WTC11 (cell line): ENCODE data around the gene GOSR1. TPM values are rescaled to one million over a fixed set of nuclear protein-coding genes. Genes with fewer than 3 reads are reported as not detected.
"Not testable (repeated sequence)": the region's sequence is repeated elsewhere in the genome, so short reads cannot be mapped to it uniquely, and the experiment has no call there.

ENCODE experiments used
- ATAC-seq: fragments of 200-7000 bp; cut with Tn5 transposase; 2 replicates; pipeline ENCODE4 v1.10.0; 2021; ENCODE audit warnings: mild to moderate bottlenecking, moderate library complexity
- CTCF ChIA-PET: fragments of 300-600 bp; sonication (Branson Sonifier 250); formaldehyde crosslinking; loops from one replicate; lab custom pipeline; 2021; ENCODE audit warnings: antibody characterized with exemption; lab: Charles Lee
- POLR2A ChIA-PET: fragments of 350-600 bp; sonication (Branson Sonifier 250); formaldehyde crosslinking; loops from one replicate; lab custom pipeline; 2021; ENCODE audit warnings: antibody characterized with exemption; lab: Charles Lee
- DNase-seq: peaks from one replicate; pipeline ENCODE4 v3.0.0; 2021; ENCODE audit warnings: low spot score
- H3K27ac Mint-ChIP-seq: 2 replicates; pipeline ENCODE4 v1.8.0; 2021; ENCODE audit warnings: mixed read lengths
- H3K27me3 Mint-ChIP-seq: 2 replicates; pipeline ENCODE4 v1.8.0; 2021; ENCODE audit warnings: low read depth, mild to moderate bottlenecking, moderate library complexity, mixed read lengths
- H3K36me3 Mint-ChIP-seq: 2 replicates; pipeline ENCODE4 v1.8.0; 2021; ENCODE audit warnings: mixed read lengths
- H3K4me1 Mint-ChIP-seq: 2 replicates; pipeline ENCODE4 v1.8.0; 2022; ENCODE audit warnings: mixed read lengths
- H3K4me3 Mint-ChIP-seq: 2 replicates; pipeline ENCODE4 v1.8.0; 2021; ENCODE audit warnings: mild to moderate bottlenecking, moderate library complexity, mixed read lengths
- H3K9me3 Mint-ChIP-seq: 2 replicates; pipeline ENCODE4 v1.8.0; 2021; ENCODE audit warnings: mixed read lengths
- FOXP1 ChIP-seq: sonication (generic); formaldehyde crosslinking; IDR thresholded peaks from 2 replicates; pipeline ENCODE4 v1.8.0; 2022; ENCODE audit warnings: missing genetic modification reagents, mild to moderate bottlenecking, moderate library complexity, borderline replicate concordance
- MXD4 ChIP-seq: fragments of 250-450 bp; sonication (Bioruptor Pico); IDR thresholded peaks from 2 replicates; pipeline ENCODE4 v1.8.0; 2021; ENCODE audit warnings: mild to moderate bottlenecking, moderate library complexity, borderline replicate concordance
- OVOL2 ChIP-seq: fragments of 250-450 bp; sonication (Bioruptor Pico); IDR thresholded peaks from 2 replicates; pipeline ENCODE4 v1.9.0; 2021; ENCODE audit warnings: mild to moderate bottlenecking, borderline replicate concordance
- SMAD3 ChIP-seq: sonication (generic); formaldehyde crosslinking; IDR thresholded peaks from 2 replicates; pipeline ENCODE4 v1.8.0; 2022; ENCODE audit warnings: missing genetic modification reagents, mild to moderate bottlenecking, borderline replicate concordance
- TEAD4 ChIP-seq: sonication (generic); formaldehyde crosslinking; IDR thresholded peaks from 2 replicates; pipeline ENCODE4 v1.8.0; 2022; ENCODE audit warnings: mild to moderate bottlenecking, missing genetic modification reagents
- ZNF121 ChIP-seq: sonication (generic); formaldehyde crosslinking; IDR thresholded peaks from 2 replicates; pipeline ENCODE4 v1.8.0; 2023; ENCODE audit warnings: missing genetic modification reagents
- ZNF671 ChIP-seq: fragments of 250-450 bp; sonication (Bioruptor Pico); IDR thresholded peaks from 2 replicates; pipeline ENCODE4 v1.8.0; 2021; ENCODE audit warnings: mild to moderate bottlenecking
- total RNA-seq: library from RNA; stranded (reverse); gene quantifications from 3 replicates; pipeline ENCODE4 v1.2.3, GENCODE V29; 2021
- TF ChIP-seq, protein P1 (sequence below): fragments of 250-450 bp; sonication (Bioruptor Pico); conservative IDR thresholded peaks from 2 replicates; pipeline ENCODE4 v1.9.0; 2021; ENCODE audit warnings: mild to moderate bottlenecking
- TF ChIP-seq, protein P2 (sequence below): fragments of 250-450 bp; sonication (Bioruptor Pico); IDR thresholded peaks from 2 replicates; pipeline ENCODE4 v2.1.2; 2022; ENCODE audit warnings: mild to moderate bottlenecking, moderate library complexity
- TF ChIP-seq, protein P3 (sequence below): fragments of 250-450 bp; sonication (Bioruptor Pico); IDR thresholded peaks from 2 replicates; pipeline ENCODE4 v1.9.0; 2021; ENCODE audit warnings: moderate library complexity, mild to moderate bottlenecking, inconsistent platforms, borderline replicate concordance
- TF ChIP-seq, protein P4 (sequence below): sonication (generic); formaldehyde crosslinking; conservative IDR thresholded peaks from 2 replicates; pipeline ENCODE4 v1.8.1; 2023; ENCODE audit warnings: mild to moderate bottlenecking, low read depth, missing genetic modification reagents, moderate library complexity
- TF ChIP-seq, protein P5 (sequence below): sonication (generic); formaldehyde crosslinking; IDR thresholded peaks from 2 replicates; pipeline ENCODE4 v1.8.1; 2023; ENCODE audit warnings: mild to moderate bottlenecking, missing genetic modification reagents
- TF ChIP-seq, protein P6 (sequence below): fragments of 200-600 bp; IDR thresholded peaks from 2 replicates; pipeline ENCODE4 v1.8.0; 2022; ENCODE audit warnings: antibody characterized with exemption

The GOSR1 gene
- total RNA-seq, 1 experiment from 2014 or later = 37.4 TPM

DNA sequence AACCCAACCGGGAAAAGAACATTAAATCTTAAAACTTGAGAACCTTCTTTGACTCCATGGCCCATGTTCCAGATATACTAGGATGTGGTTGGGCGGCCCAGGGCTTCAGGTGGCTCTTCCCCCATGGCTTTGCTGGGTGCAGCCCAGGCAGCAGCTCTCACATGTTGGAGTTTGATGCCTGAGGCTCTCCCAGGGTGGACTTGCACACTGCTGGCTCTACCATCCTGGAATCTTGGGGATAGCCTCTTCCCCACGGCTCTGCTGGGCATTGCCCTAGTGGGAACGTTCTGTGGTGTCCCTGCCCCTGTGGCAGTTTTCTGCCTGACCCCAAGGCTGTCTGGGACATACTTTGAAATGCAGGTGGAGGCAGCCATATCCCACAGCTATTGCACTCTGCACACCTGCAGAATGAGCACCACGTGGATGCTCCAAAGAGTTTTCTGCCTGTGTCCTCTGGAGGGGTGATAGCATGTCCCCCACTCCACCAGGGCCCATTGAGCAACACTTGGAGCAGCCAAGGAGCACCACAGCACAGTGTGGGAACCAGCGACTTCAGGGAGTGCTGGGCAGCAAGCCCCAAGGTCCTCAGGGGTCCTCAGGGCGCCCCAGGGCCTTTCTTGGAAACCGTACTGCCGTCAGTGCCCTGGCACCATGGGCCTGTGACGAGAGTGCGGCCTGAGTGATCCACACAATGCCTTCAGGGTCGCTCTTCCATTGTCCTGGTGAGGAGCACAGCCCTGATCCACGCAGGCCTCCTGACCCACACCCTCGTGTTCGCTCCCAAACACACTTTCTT, 70.8 kb downstream of the GOSR1 start:
- Mint-ChIP-seq H3K4me1 (peaks cover 7% of the 10 kb centered on the region), H3K27ac (no peak overlapping the region), H3K36me3 (no peaks in the 10 kb centered on the region), H3K9me3 (no peaks in the 10 kb centered on the region), H3K27me3 (no peaks in the 10 kb centered on the region), H3K4me3 (no peak overlapping the region)
- ATAC-seq (no peak), DNase-seq (no peak)
- 0 out of 2 replicates have a peak, but pooled peaks have one; percentile 24 for TF ChIP-seq FOXP1 (CRISPR knock-in tag)
- TF ChIP-seq, protein P1, sequence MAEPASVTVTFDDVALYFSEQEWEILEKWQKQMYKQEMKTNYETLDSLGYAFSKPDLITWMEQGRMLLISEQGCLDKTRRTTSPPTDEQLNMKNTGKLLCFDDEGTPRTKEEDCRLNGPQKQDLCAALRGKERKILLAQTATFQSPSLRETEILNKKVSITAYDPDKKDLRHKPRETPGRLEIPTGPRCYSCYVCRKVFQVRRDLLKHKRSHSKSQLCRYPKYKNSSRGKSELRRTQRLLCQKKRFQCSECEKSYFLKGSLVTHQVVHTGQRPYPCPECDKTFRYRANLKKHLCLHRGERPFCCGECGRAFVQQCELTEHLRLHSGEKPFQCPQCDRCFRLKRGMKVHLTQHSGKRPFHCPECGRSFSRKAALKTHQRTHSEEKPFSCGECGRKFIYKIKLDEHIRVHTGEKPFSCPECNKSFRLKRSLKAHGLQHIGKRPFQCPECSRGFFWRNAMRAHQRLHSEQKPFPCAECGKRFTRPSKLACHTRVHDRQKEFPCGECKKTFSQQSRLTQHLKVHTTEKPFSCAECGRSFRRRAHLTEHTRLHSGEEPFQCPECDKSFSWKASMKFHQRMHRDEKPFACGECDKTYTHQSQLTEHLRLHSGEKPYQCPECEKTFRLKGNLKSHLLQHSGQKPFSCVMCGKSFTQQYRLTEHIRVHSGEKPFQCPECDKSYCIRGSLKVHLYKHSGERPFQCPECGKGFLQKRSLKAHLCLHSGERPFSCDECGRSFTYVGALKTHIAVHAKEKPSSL (CRISPR knock-in tag) = no peak
- ChIA-PET POLR2A (no interaction called here), CTCF (interaction anchor here (0.7 kb wide), 1 partner anchor 26 kb away, joined by 3 read pairs; no protein-coding TSS in a partner anchor)

DNA sequence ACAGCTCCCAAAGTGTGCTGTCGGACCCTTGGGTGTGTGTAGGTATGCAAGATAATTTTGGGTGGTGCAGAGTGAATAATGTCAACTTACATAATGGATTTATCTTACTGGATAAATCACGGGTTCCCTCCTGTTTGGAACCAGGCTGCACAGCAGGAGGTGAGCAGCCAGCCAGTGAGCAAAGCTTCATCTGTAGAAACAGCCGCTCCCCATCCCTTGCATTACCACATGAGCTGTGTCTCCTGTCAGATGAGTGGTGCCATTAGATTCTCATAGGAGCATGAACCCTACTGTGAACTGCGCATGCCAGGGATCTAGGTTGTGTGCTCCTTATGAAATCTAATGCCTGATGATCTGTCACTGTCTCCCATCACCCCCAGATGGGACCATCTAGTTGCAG, 72.0 kb downstream of the GOSR1 start:
- H3K27ac Mint-ChIP-seq, H3K9me3 Mint-ChIP-seq, H3K4me1 Mint-ChIP-seq, H3K27me3 Mint-ChIP-seq, ATAC-seq, H3K4me3 Mint-ChIP-seq, H3K36me3 Mint-ChIP-seq, CTCF ChIA-PET, POLR2A ChIA-PET, DNase-seq: not testable (repeated sequence)

DNA sequence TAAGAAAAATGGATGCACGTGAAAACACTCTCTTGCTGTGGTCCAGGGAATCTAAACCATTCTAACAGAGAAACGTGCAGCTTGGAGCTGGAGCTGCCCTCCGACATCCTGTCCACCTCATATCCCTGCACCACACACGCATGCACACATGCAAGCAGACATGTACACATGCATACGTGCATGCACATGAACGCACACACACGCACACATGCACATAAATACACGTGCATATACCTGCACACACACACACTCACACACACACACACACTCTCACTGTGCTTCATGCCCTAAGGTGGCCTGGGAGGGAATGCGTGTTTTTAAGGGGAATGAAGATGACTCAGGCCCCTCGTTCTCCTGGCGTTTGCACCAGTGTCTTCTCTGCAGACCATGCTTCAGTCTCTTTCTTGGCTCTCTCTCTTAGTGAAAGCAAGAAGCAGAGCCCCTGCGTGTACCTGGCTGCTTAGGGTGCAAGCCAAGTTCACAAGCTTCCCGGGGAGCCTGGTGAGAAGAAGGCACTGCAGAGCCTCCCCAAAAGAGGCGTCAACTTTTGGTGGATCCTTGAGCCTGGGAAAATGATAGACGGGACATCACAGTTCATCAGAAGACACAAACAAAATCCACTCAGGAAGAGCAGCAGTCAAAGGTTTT, 72.8 kb downstream of the GOSR1 start:
- ATAC-seq = no peak
- TF ChIP-seq, protein P2, sequence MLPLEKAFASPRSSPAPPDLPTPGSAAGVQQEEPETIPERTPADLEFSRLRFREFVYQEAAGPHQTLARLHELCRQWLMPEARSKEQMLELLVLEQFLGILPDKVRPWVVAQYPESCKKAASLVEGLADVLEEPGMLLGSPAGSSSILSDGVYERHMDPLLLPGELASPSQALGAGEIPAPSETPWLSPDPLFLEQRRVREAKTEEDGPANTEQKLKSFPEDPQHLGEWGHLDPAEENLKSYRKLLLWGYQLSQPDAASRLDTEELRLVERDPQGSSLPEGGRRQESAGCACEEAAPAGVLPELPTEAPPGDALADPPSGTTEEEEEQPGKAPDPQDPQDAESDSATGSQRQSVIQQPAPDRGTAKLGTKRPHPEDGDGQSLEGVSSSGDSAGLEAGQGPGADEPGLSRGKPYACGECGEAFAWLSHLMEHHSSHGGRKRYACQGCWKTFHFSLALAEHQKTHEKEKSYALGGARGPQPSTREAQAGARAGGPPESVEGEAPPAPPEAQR = no peak
- TF ChIP-seq ZNF121 (CRISPR knock-in tag) (no peak), ZNF671 (no peak), TEAD4 (no peak), SMAD3 (no peak)
- TF ChIP-seq, protein P3, sequence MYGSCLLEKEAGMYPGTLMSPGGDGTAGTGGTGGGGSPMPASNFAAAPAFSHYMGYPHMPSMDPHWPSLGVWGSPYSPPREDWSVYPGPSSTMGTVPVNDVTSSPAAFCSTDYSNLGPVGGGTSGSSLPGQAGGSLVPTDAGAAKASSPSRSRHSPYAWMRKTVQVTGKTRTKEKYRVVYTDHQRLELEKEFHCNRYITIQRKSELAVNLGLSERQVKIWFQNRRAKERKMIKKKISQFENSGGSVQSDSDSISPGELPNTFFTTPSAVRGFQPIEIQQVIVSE (CRISPR knock-in tag) = no peak
- CTCF ChIA-PET = no interaction called here

DNA sequence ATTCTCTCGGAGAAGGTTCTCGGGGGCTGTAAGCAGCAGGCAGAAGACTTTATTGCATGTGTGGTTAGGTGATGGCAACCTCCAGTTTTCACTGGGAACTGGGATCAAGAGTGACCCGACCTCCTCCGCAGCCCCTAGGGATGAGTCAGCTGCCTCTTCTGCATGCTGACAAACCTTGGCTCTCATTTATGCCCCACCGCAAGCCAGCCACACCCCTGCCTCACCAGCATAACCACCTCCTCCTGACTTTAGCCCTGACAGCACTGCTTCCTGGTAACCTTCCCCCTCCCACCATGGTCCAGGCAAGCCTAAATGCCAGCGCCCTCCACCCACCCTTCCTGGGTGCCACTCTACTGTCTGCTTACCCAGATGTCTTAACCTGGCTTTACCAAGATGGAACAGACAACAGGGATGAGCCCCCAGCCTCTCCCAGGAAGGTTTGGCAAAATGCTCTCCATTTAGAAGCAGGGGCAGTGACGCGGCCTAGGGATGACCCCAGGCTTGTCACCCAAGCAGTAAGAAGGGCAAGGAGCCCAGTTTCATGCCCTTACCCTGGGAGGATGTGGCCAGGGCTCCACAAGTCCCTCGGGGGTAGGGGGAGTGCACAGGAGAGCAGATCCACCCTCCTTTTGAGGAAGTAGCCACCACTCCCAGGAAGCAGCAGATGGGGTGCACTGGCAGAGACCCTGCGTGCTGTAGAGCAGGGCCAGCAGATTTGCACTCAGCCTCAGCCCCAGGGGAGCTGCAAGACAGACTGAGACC, 73.5 kb downstream of the GOSR1 start:
- ATAC-seq = no peak
- DNase-seq = no peak
- ChIA-PET CTCF (no interaction called here), POLR2A (no interaction called here)
- no peaks in the 10 kb centered on the region for H3K9me3 Mint-ChIP-seq
- no peaks in the 10 kb centered on the region for H3K36me3 Mint-ChIP-seq
- no peaks in the 10 kb centered on the region for H3K27me3 Mint-ChIP-seq
- H3K4me1 Mint-ChIP-seq = peaks cover 7% of the 10 kb centered on the region
- no peak overlapping the region for H3K27ac Mint-ChIP-seq
- H3K4me3 Mint-ChIP-seq = no peak overlapping the region
- TF ChIP-seq, protein P3 (CRISPR knock-in tag) = no peak
- TF ChIP-seq, protein P4, sequence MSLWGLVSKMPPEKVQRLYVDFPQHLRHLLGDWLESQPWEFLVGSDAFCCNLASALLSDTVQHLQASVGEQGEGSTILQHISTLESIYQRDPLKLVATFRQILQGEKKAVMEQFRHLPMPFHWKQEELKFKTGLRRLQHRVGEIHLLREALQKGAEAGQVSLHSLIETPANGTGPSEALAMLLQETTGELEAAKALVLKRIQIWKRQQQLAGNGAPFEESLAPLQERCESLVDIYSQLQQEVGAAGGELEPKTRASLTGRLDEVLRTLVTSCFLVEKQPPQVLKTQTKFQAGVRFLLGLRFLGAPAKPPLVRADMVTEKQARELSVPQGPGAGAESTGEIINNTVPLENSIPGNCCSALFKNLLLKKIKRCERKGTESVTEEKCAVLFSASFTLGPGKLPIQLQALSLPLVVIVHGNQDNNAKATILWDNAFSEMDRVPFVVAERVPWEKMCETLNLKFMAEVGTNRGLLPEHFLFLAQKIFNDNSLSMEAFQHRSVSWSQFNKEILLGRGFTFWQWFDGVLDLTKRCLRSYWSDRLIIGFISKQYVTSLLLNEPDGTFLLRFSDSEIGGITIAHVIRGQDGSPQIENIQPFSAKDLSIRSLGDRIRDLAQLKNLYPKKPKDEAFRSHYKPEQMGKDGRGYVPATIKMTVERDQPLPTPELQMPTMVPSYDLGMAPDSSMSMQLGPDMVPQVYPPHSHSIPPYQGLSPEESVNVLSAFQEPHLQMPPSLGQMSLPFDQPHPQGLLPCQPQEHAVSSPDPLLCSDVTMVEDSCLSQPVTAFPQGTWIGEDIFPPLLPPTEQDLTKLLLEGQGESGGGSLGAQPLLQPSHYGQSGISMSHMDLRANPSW (CRISPR knock-in tag) = no peak
- no peak for TF ChIP-seq OVOL2 (CRISPR knock-in tag)
- TF ChIP-seq, protein P5, sequence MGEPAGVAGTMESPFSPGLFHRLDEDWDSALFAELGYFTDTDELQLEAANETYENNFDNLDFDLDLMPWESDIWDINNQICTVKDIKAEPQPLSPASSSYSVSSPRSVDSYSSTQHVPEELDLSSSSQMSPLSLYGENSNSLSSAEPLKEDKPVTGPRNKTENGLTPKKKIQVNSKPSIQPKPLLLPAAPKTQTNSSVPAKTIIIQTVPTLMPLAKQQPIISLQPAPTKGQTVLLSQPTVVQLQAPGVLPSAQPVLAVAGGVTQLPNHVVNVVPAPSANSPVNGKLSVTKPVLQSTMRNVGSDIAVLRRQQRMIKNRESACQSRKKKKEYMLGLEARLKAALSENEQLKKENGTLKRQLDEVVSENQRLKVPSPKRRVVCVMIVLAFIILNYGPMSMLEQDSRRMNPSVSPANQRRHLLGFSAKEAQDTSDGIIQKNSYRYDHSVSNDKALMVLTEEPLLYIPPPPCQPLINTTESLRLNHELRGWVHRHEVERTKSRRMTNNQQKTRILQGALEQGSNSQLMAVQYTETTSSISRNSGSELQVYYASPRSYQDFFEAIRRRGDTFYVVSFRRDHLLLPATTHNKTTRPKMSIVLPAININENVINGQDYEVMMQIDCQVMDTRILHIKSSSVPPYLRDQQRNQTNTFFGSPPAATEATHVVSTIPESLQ (CRISPR knock-in tag) = no peak
- no peak for TF ChIP-seq MXD4 (CRISPR knock-in tag)
- TF ChIP-seq, protein P6, sequence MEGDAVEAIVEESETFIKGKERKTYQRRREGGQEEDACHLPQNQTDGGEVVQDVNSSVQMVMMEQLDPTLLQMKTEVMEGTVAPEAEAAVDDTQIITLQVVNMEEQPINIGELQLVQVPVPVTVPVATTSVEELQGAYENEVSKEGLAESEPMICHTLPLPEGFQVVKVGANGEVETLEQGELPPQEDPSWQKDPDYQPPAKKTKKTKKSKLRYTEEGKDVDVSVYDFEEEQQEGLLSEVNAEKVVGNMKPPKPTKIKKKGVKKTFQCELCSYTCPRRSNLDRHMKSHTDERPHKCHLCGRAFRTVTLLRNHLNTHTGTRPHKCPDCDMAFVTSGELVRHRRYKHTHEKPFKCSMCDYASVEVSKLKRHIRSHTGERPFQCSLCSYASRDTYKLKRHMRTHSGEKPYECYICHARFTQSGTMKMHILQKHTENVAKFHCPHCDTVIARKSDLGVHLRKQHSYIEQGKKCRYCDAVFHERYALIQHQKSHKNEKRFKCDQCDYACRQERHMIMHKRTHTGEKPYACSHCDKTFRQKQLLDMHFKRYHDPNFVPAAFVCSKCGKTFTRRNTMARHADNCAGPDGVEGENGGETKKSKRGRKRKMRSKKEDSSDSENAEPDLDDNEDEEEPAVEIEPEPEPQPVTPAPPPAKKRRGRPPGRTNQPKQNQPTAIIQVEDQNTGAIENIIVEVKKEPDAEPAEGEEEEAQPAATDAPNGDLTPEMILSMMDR = no peak
- TF ChIP-seq SMAD3 = no peak

More for the DNA sequence above, 72.8 kb downstream of the GOSR1 start:
- Mint-ChIP-seq H3K4me1 (peaks cover 7% of the 10 kb centered on the region), H3K27ac (no peak overlapping the region), H3K4me3 (no peak overlapping the region), H3K27me3 (no peaks in the 10 kb centered on the region), H3K9me3 (no peaks in the 10 kb centered on the region), H3K36me3 (no peaks in the 10 kb centered on the region)
- DNase-seq = no peak
- POLR2A ChIA-PET = no interaction called here
